SK-N-SH treated with all-trans-retinoic acid at 6 μM for 48 hours (cell line): ENCODE data around the gene NINJ1.
"Not testable (repeated sequence)": the region's sequence is repeated elsewhere in the genome, so short reads cannot be mapped to it uniquely, and the experiment has no call there.

ENCODE experiments used
- ATAC-seq: fragments of 200-7000 bp; cut with Tn5 transposase; 3 replicates; pipeline ENCODE4 v1.9.1; 2020; ENCODE audit warnings: mild to moderate bottlenecking, moderate library complexity
- BACH2 ChIP-seq: fragments of 250-450 bp; sonication (Bioruptor Pico); IDR thresholded peaks from 2 replicates; pipeline ENCODE4 v1.9.0; 2021; ENCODE audit warnings: mild to moderate bottlenecking, borderline replicate concordance
- CREB5 ChIP-seq: fragments of 250-450 bp; sonication (Bioruptor Pico); IDR thresholded peaks from 2 replicates; pipeline ENCODE4 v1.5.1; 2020; ENCODE audit warnings: low read depth, mild to moderate bottlenecking, moderate library complexity
- CSDC2 ChIP-seq: fragments of 250-450 bp; sonication (Bioruptor Pico); IDR thresholded peaks from 2 replicates; pipeline ENCODE4 v1.5.0; 2020; ENCODE audit warnings: mild to moderate bottlenecking, moderate library complexity
- GLIS3 ChIP-seq: fragments of 250-450 bp; sonication (Bioruptor Pico); IDR thresholded peaks from 2 replicates; pipeline ENCODE4 v1.5.0; 2020; ENCODE audit warnings: mild to moderate bottlenecking, moderate library complexity
- PATZ1 ChIP-seq: fragments of 250-450 bp; sonication (Bioruptor Pico); IDR thresholded peaks from 2 replicates; pipeline ENCODE4 v1.8.0; 2020; ENCODE audit warnings: mild to moderate bottlenecking, moderate library complexity, borderline replicate concordance
- POU6F1 ChIP-seq: fragments of 250-450 bp; sonication (Bioruptor Pico); IDR thresholded peaks from 2 replicates; pipeline ENCODE4 v1.8.0; 2021; ENCODE audit warnings: low read depth, mild to moderate bottlenecking, moderate library complexity, borderline replicate concordance
- PPARA ChIP-seq: fragments of 250-450 bp; sonication (Bioruptor Pico); IDR thresholded peaks from 2 replicates; pipeline ENCODE4 v1.5.0; 2020; ENCODE audit warnings: mild to moderate bottlenecking, borderline replicate concordance
- RARB ChIP-seq: fragments of 250-450 bp; sonication (Bioruptor Pico); IDR thresholded peaks from 2 replicates; pipeline ENCODE4 v1.8.0; 2021; ENCODE audit warnings: mild to moderate bottlenecking, moderate library complexity
- SNAI2 ChIP-seq: fragments of 250-450 bp; sonication (Bioruptor Pico); IDR thresholded peaks from 2 replicates; pipeline ENCODE4 v1.5.0; 2020; ENCODE audit warnings: mild to moderate bottlenecking, moderate library complexity
- TCF4 ChIP-seq: fragments of 250-450 bp; sonication (Bioruptor Pico); IDR thresholded peaks from 2 replicates; pipeline ENCODE4 v1.8.0; 2021; ENCODE audit warnings: mild to moderate bottlenecking, moderate library complexity, borderline replicate concordance
- TOX ChIP-seq: fragments of 250-450 bp; sonication (Bioruptor Pico); IDR thresholded peaks from 2 replicates; pipeline ENCODE4 v1.8.0; 2021; ENCODE audit warnings: mild to moderate bottlenecking, moderate library complexity, borderline replicate concordance
- TSHZ2 ChIP-seq: fragments of 250-450 bp; sonication (Bioruptor Pico); IDR thresholded peaks from 2 replicates; pipeline ENCODE4 v1.5.0; 2020; ENCODE audit warnings: mild to moderate bottlenecking, moderate library complexity
- ZC3H10 ChIP-seq: fragments of 250-450 bp; sonication (Bioruptor Pico); IDR thresholded peaks from 2 replicates; pipeline ENCODE4 v1.5.1; 2021; ENCODE audit warnings: mild to moderate bottlenecking, moderate library complexity
- ZFP3 ChIP-seq: fragments of 250-450 bp; sonication (Bioruptor Pico); IDR thresholded peaks from 2 replicates; pipeline ENCODE4 v1.5.0; 2020; ENCODE audit warnings: mild to moderate bottlenecking, moderate library complexity
- ZFP30 ChIP-seq: fragments of 450-650 bp; formaldehyde crosslinking; IDR thresholded peaks from 2 replicates; pipeline ENCODE4 v1.5.0; 2022; ENCODE audit warnings: mild to moderate bottlenecking, moderate library complexity
- ZNF565 ChIP-seq: fragments of 450-650 bp; formaldehyde crosslinking; conservative IDR thresholded peaks from 2 replicates; pipeline ENCODE4 v1.5.0; 2020; ENCODE audit warnings: low read depth, mild to moderate bottlenecking, moderate library complexity
- ZNF70 ChIP-seq: fragments of 450-650 bp; formaldehyde crosslinking; IDR thresholded peaks from 2 replicates; pipeline ENCODE4 v1.5.0; 2020; ENCODE audit warnings: mild to moderate bottlenecking, moderate library complexity
- ZNF8 ChIP-seq: fragments of 450-650 bp; formaldehyde crosslinking; IDR thresholded peaks from 2 replicates; pipeline ENCODE4 v1.5.0; 2020; ENCODE audit warnings: mild to moderate bottlenecking, moderate library complexity

Gene NINJ1

GRCh38 chr9:93107151-93107824 is 26.8 kb downstream of the NINJ1 start:
- no peak for ATAC-seq
- TF ChIP-seq CSDC2 (CRISPR knock-in tag) (no peak), TCF4 (CRISPR knock-in tag) (no peak), ZNF8 (CRISPR knock-in tag) (no peak), ZFP30 (CRISPR knock-in tag) (no peak), PATZ1 (CRISPR knock-in tag) (no peak), CREB5 (CRISPR knock-in tag) (no peak), ZFP3 (CRISPR knock-in tag) (no peak), PPARA (CRISPR knock-in tag) (no peak), SNAI2 (CRISPR knock-in tag) (no peak), ZC3H10 (CRISPR knock-in tag) (no peak)

- TF ChIP-seq CSDC2 (CRISPR knock-in tag) (no peak), POU6F1 (CRISPR knock-in tag) (no peak), PPARA (CRISPR knock-in tag) (no peak), ZFP3 (CRISPR knock-in tag) (no peak), GLIS3 (no peak), ZC3H10 (CRISPR knock-in tag) (no peak), RARB (CRISPR knock-in tag) (no peak), BACH2 (CRISPR knock-in tag) (no peak), TOX (CRISPR knock-in tag) (no peak), ZNF70 (CRISPR knock-in tag) (no peak), TSHZ2 (CRISPR knock-in tag) (no peak), ZNF8 (CRISPR knock-in tag) (no peak), SNAI2 (CRISPR knock-in tag) (no peak)
- no peak for ATAC-seq
Observed at GRCh38 chr9:93105620-93106019, 28.4 kb downstream of the NINJ1 start.

- ATAC-seq = not testable (repeated sequence)
Observed at GRCh38 chr9:93101086-93101485, 33.0 kb downstream of the NINJ1 start.

- ATAC-seq = no peak
- TF ChIP-seq ZNF565 = no peak
- no peak for TF ChIP-seq TCF4 (CRISPR knock-in tag)
- no peak for TF ChIP-seq ZFP3 (CRISPR knock-in tag)
Observed at GRCh38 chr9:93100276-93100636, 33.8 kb downstream of the NINJ1 start.
